PFSK-1 (cell line): ENCODE measurements around the gene RNU5D-1.

ENCODE experiments used
- FOXP2 ChIP-seq: optimal IDR thresholded peaks from 2 replicates; pipeline ENCODE3; 2011; ENCODE audit warnings: borderline replicate concordance, control low read depth, inconsistent platforms; ENCODE audit not compliant: insufficient read depth; ENCODE audit errors: extremely low read length, extremely low read depth
- POLR2AphosphoS5 ChIP-seq: IDR thresholded peaks from 2 replicates; pipeline ENCODE4 v1.6.1; 2012; ENCODE audit warnings: low read depth, mild to moderate bottlenecking, control low read depth, low read length, moderate library complexity
- REST ChIP-seq, 2 experiments: IDR thresholded peaks; 2 replicates each; pipeline versions ENCODE4 v1.6.1 to v1.8.0; 2011 to 2012; ENCODE audit warnings: low read depth in 2 of 2, low read length in 2 of 2, control low read depth in 1 of 2, inconsistent platforms in 1 of 2, mild to moderate bottlenecking in 1 of 2, moderate library complexity in 1 of 2; ENCODE audit not compliant: insufficient read depth in 1 of 2
- SIN3A ChIP-seq: IDR thresholded peaks from 2 replicates; pipeline ENCODE4 v1.6.1; 2012; ENCODE audit warnings: mild to moderate bottlenecking, low read length, moderate library complexity, borderline replicate concordance; ENCODE audit not compliant: insufficient read depth
- TAF1 ChIP-seq: IDR thresholded peaks from 2 replicates; pipeline ENCODE4 v1.6.1; 2012; ENCODE audit warnings: low read length, control low read depth, borderline replicate concordance; ENCODE audit not compliant: insufficient read depth

- no peak for TF ChIP-seq POLR2AphosphoS5
- TF ChIP-seq REST (IDR thresholded peaks at IDR 0.05; ENCODE audit: insufficient read depth in 1 of 2, low read depth in 2 of 2, low read length in 2 of 2) = no peak
- TF ChIP-seq TAF1 = no peak
- TF ChIP-seq SIN3A = no peak
- TF ChIP-seq FOXP2 = no peak
Observed at GRCh38 chr1:44693900-44694299, 37.1 kb downstream of the RNU5D-1 start.
